ENCODE data around the gene PROCA1.

- no peak for TF ChIP-seq CTCF (conservative IDR thresholded peaks at IDR 0.05 in 1 of 2, IDR thresholded peaks at IDR 0.05 in 1 of 2; ENCODE audit: extremely low read depth in 1 of 2, insufficient read depth in 1 of 2, low read depth in 1 of 2, low read length in 2 of 2)
- no peak for TF ChIP-seq EZH2 (IDR thresholded peaks at IDR 0.05; ENCODE audit: borderline replicate concordance, low read length)
These were observed 14.1 kb upstream of the PROCA1 start for GRCh38 chr17:28725660-28726225.

Measured in mammary epithelial cell (primary cell).